Neural cell (in vitro differentiated cells): ENCODE measurements around the gene NRSN1. TPM values are rescaled to one million over a fixed set of nuclear protein-coding genes. Genes with fewer than 3 reads are reported as not detected.

Experiments used
- H2AFZ ChIP-seq: fragments of 200-600, 300-800 bp; sonication (generic), shearing (Covaris generic); 2 replicates; pipeline ENCODE4 v1.6.0; 2014; ENCODE audit warnings: low read depth, mild to moderate bottlenecking, antibody characterized with exemption, low read length, moderate library complexity
- H3F3A ChIP-seq: fragments of 200-600 bp; shearing (Covaris generic); 2 replicates; pipeline ENCODE4 v1.6.1; 2016; ENCODE audit warnings: mild to moderate bottlenecking, moderate library complexity, mixed read lengths, antibody characterized with exemption, low read length; ENCODE audit not compliant: insufficient read depth, poor library complexity, severe bottlenecking
- H3K27ac ChIP-seq: fragments of 200-600, 300-800 bp; sonication (generic), shearing (Covaris generic); 2 replicates; pipeline ENCODE4 v1.5.1; 2014; ENCODE audit warnings: mild to moderate bottlenecking, low read length, moderate library complexity
- H3K27me3 ChIP-seq: fragments of 300-800, 200-600 bp; sonication (generic), shearing (Covaris generic); 2 replicates; pipeline ENCODE4 v1.6.0; 2014; ENCODE audit warnings: mild to moderate bottlenecking, low read depth, low read length, moderate library complexity; ENCODE audit not compliant: insufficient read depth
- H3K36me3 ChIP-seq: fragments of 300-800, 200-600 bp; sonication (generic), shearing (Covaris generic); 2 replicates; pipeline ENCODE4 v1.5.1; 2014; ENCODE audit warnings: mild to moderate bottlenecking, antibody characterized with exemption, low read length, moderate library complexity; ENCODE audit not compliant: insufficient read depth
- H3K4me2 ChIP-seq: fragments of 300-800, 200-600 bp; sonication (generic), shearing (Covaris generic); 2 replicates; pipeline ENCODE4 v1.6.0; 2014; ENCODE audit warnings: mild to moderate bottlenecking, low read length
- H3K4me3 ChIP-seq: fragments of 300-800, 200-600 bp; sonication (generic), shearing (Covaris generic); 2 replicates; pipeline ENCODE4 v1.5.1; 2014; ENCODE audit warnings: mild to moderate bottlenecking, low read length, moderate library complexity
- H3K79me2 ChIP-seq: fragments of 200-600 bp; shearing (Covaris generic); replicated peaks from 2 replicates; pipeline ENCODE4 v1.6.0; 2014; ENCODE audit warnings: mild to moderate bottlenecking, low read length, moderate library complexity; ENCODE audit not compliant: insufficient read depth
- H3K9ac ChIP-seq: fragments of 300-800, 200-600 bp; sonication (generic), shearing (Covaris generic); 2 replicates; pipeline ENCODE4 v1.6.1; 2016; ENCODE audit warnings: mild to moderate bottlenecking, low read length, mixed read lengths
- H3K9me2 ChIP-seq: fragments of 200-600 bp; shearing (Covaris generic); 2 replicates; pipeline ENCODE4 v1.6.1; 2016; ENCODE audit warnings: mild to moderate bottlenecking, low read length, mixed read lengths; ENCODE audit not compliant: insufficient read depth
- H3K9me3 ChIP-seq: fragments of 200-600, 300-800 bp; sonication (generic), shearing (Covaris generic); 2 replicates; pipeline ENCODE4 v1.6.1; 2016; ENCODE audit warnings: mild to moderate bottlenecking, mixed run types, low read length, moderate library complexity, mixed read lengths
- H4K20me1 ChIP-seq: fragments of 200-600 bp; shearing (Covaris generic); 2 replicates; pipeline ENCODE4 v1.6.1; 2016; ENCODE audit warnings: mild to moderate bottlenecking, mixed run types; ENCODE audit not compliant: insufficient read depth
- EP300 ChIP-seq: fragments of 450-650 bp; conservative IDR thresholded peaks from 2 replicates; pipeline ENCODE4 v1.6.1; 2014; ENCODE audit warnings: antibody characterized with exemption, mild to moderate bottlenecking, moderate library complexity; ENCODE audit not compliant: poor library complexity, severe bottlenecking
- EZH2 ChIP-seq: fragments of 200-600, 300-800 bp; shearing (Covaris generic), sonication (generic); IDR thresholded peaks from 2 replicates; pipeline ENCODE4 v1.6.1; 2014; ENCODE audit warnings: antibody characterized with exemption, low read length, borderline replicate concordance, mild to moderate bottlenecking; ENCODE audit not compliant: insufficient read depth, poor library complexity, severe bottlenecking
- MXI1 ChIP-seq: fragments of 450-650 bp; conservative IDR thresholded peaks from 2 replicates; pipeline ENCODE4 v1.6.1; 2014; ENCODE audit warnings: antibody characterized with exemption, mild to moderate bottlenecking; ENCODE audit not compliant: poor library complexity, severe bottlenecking
- POLR2AphosphoS5 ChIP-seq: IDR thresholded peaks from 2 replicates; pipeline ENCODE4 v1.6.1; 2012
- RAD21 ChIP-seq: fragments of 450-650 bp; conservative IDR thresholded peaks from 2 replicates; pipeline ENCODE4 v1.6.1; 2014; ENCODE audit warnings: antibody characterized with exemption, mild to moderate bottlenecking, moderate library complexity
- SMC3 ChIP-seq: fragments of 450-650 bp; conservative IDR thresholded peaks from 2 replicates; pipeline ENCODE4 v1.6.1; 2014; ENCODE audit warnings: antibody characterized with exemption, mild to moderate bottlenecking, moderate library complexity; ENCODE audit not compliant: poor library complexity
- TAF1 ChIP-seq: IDR thresholded peaks from 2 replicates; pipeline ENCODE4 v1.6.1; 2012; ENCODE audit warnings: low read depth
- polyA plus RNA-seq: library from polyadenylated mRNA; depleted of rRNA; stranded (reverse); fragments of >200 nt; gene quantifications from 2 replicates; pipeline ENCODE4 v1.2.3, GENCODE V29; 2014
- TF ChIP-seq, protein P1 (sequence below): IDR thresholded peaks from 2 replicates; pipeline ENCODE4 v1.6.1; 2012; ENCODE audit warnings: borderline replicate concordance
- TF ChIP-seq, protein P2 (sequence below): fragments of 450-650 bp; IDR thresholded peaks from 2 replicates; pipeline ENCODE4 v1.5.1; 2014; ENCODE audit warnings: antibody characterized with exemption, mild to moderate bottlenecking, moderate library complexity; ENCODE audit not compliant: poor library complexity, severe bottlenecking

NRSN1 gene
- polyA plus RNA-seq, 1 donor from 2014 or later = 23.1 TPM

DNA sequence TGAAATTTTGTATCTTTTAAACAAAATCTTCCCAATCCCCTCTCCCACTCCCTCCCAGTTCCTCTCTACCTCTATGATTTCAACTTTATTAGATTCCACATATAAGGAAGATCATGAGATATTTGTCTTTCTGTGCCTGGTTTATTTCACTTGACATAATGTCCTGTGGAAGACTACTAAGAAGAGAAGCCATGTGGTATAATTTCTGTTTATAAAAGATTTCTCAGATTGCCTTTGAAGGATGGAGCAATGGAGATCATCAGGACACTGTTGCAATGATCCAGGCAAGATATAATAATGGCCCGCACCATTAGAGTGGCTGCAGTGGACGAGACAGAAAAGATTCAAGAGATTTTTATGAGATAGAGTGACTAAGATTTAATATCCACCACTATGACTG, 13.1 kb downstream of the NRSN1 start:
- no peaks in the 10 kb centered on the region for H3K79me2 ChIP-seq
- no peak overlapping the region for H3K4me3 ChIP-seq
- no peaks in the 10 kb centered on the region for H3K9me3 ChIP-seq

DNA sequence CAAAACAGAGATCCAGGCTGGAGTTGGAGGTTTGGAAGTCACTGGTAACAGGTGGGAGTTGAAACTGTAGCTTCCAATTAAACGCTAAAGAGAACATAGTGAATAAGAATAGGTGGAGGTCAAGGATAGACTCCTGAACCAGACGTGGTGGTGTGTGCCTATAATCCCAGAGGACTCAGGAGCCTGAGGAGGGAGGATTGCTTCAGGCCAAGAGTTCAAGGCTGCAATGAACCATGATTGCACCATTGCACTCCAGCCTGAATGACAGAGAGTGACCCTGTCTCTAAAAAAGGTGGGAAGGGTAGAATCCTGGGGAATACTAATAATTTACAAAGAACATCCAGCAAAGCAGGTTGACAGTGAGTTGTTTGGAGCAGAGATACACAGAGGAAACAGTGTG, 13.6 kb downstream of the NRSN1 start:
- Histone ChIP-seq H3K79me2 (no peaks in the 10 kb centered on the region), H2AFZ (no peak overlapping the region), H3F3A (no peaks in the 10 kb centered on the region), H4K20me1 (no peaks in the 10 kb centered on the region), H3K9ac (no peak overlapping the region), H3K9me2 (no peaks in the 10 kb centered on the region), H3K4me3 (no peak overlapping the region), H3K27me3 (no peaks in the 10 kb centered on the region), H3K4me2 (no peak overlapping the region), H3K36me3 (no peaks in the 10 kb centered on the region), H3K9me3 (no peaks in the 10 kb centered on the region), H3K27ac (no peak overlapping the region)
- TF ChIP-seq, protein P1, sequence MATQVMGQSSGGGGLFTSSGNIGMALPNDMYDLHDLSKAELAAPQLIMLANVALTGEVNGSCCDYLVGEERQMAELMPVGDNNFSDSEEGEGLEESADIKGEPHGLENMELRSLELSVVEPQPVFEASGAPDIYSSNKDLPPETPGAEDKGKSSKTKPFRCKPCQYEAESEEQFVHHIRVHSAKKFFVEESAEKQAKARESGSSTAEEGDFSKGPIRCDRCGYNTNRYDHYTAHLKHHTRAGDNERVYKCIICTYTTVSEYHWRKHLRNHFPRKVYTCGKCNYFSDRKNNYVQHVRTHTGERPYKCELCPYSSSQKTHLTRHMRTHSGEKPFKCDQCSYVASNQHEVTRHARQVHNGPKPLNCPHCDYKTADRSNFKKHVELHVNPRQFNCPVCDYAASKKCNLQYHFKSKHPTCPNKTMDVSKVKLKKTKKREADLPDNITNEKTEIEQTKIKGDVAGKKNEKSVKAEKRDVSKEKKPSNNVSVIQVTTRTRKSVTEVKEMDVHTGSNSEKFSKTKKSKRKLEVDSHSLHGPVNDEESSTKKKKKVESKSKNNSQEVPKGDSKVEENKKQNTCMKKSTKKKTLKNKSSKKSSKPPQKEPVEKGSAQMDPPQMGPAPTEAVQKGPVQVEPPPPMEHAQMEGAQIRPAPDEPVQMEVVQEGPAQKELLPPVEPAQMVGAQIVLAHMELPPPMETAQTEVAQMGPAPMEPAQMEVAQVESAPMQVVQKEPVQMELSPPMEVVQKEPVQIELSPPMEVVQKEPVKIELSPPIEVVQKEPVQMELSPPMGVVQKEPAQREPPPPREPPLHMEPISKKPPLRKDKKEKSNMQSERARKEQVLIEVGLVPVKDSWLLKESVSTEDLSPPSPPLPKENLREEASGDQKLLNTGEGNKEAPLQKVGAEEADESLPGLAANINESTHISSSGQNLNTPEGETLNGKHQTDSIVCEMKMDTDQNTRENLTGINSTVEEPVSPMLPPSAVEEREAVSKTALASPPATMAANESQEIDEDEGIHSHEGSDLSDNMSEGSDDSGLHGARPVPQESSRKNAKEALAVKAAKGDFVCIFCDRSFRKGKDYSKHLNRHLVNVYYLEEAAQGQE = no peak
- TF ChIP-seq POLR2AphosphoS5 = no peak
- TF ChIP-seq MXI1 = no peak
- no peak for TF ChIP-seq SMC3
- TF ChIP-seq TAF1 = no peak
- TF ChIP-seq EZH2 = no peak
- TF ChIP-seq EP300 = no peak
- TF ChIP-seq, protein P2, sequence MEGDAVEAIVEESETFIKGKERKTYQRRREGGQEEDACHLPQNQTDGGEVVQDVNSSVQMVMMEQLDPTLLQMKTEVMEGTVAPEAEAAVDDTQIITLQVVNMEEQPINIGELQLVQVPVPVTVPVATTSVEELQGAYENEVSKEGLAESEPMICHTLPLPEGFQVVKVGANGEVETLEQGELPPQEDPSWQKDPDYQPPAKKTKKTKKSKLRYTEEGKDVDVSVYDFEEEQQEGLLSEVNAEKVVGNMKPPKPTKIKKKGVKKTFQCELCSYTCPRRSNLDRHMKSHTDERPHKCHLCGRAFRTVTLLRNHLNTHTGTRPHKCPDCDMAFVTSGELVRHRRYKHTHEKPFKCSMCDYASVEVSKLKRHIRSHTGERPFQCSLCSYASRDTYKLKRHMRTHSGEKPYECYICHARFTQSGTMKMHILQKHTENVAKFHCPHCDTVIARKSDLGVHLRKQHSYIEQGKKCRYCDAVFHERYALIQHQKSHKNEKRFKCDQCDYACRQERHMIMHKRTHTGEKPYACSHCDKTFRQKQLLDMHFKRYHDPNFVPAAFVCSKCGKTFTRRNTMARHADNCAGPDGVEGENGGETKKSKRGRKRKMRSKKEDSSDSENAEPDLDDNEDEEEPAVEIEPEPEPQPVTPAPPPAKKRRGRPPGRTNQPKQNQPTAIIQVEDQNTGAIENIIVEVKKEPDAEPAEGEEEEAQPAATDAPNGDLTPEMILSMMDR = no peak
- no peak for TF ChIP-seq RAD21

More for the DNA sequence above, 13.1 kb downstream of the NRSN1 start:
- H2AFZ ChIP-seq = no peak overlapping the region
- H3F3A ChIP-seq = no peaks in the 10 kb centered on the region
- no peaks in the 10 kb centered on the region for H3K36me3 ChIP-seq
- no peaks in the 10 kb centered on the region for H3K9me2 ChIP-seq
- no peaks in the 10 kb centered on the region for H3K27me3 ChIP-seq
- no peaks in the 10 kb centered on the region for H4K20me1 ChIP-seq
- no peak overlapping the region for H3K4me2 ChIP-seq
- H3K27ac ChIP-seq = no peak overlapping the region
- TF ChIP-seq POLR2AphosphoS5 (no peak), MXI1 (no peak), TAF1 (no peak), EZH2 (no peak), SMC3 (no peak), RAD21 (no peak), EP300 (no peak)
- TF ChIP-seq, protein P2 = no peak
- TF ChIP-seq, protein P1 = no peak
- no peak overlapping the region for H3K9ac ChIP-seq
